ENCODE results near the gene PIWIL4. TPM values are rescaled to one million over a fixed set of nuclear protein-coding genes. Genes with fewer than 3 reads are reported as not detected.
A peak's percentile ranks its signal among the peaks of the same experiment; 100 is the strongest.

The PIWIL4 gene
- total and polyA plus RNA-seq, 2 of the 8 experiments (the other 6 are each of a cell fraction or from before 2014, with no cell fraction given) = 0.51 to 0.52 TPM

GRCh38 chr11:94658386-94658785 is 91.2 kb downstream of the PIWIL4 start:
- Histone ChIP-seq H3K4me1 (replicated peaks in 1 of 4; ENCODE audit: control insufficient read depth in 3 of 4, insufficient read depth in 4 of 4, low read length in 3 of 4) (peaks cover 0 to 30% (median 15%) of the 10 kb centered on the region in 4 experiments; a peak in 6 of 7 replicates), H3K79me2 (ENCODE audit: control insufficient read depth in 1 of 2, insufficient read depth in 2 of 2, low read length in 2 of 2) (peaks cover 0 to 20% of the 10 kb centered on the region in 2 experiments; a peak in 2 of 4 replicates), H3K79me1 (ENCODE audit: low read depth, low read length) (no peaks in the 10 kb centered on the region), H4K91ac (replicated peaks; ENCODE audit: insufficient read length, low read length) (no peak overlapping the region), H2AK5ac (ENCODE audit: low read depth, low read length) (no peak overlapping the region), H3K56ac (replicated peaks; ENCODE audit: insufficient read length, low read depth, low read length) (no peak overlapping the region), H3K14ac (ENCODE audit: insufficient read length) (no peak overlapping the region), H3K27ac (ENCODE audit: low read depth, low read length) (no peak overlapping the region), H3K4me2 (ENCODE audit: insufficient read depth in 1 of 2, low read depth in 2 of 2, low read length in 2 of 2) (no peak overlapping the region), H2BK120ac (replicated peaks; ENCODE audit: low read depth, low read length) (no peak overlapping the region), H2BK20ac (ENCODE audit: low read length) (no peak overlapping the region), H4K5ac (ENCODE audit: insufficient read length, low read depth, low read length) (no peak overlapping the region), H3K9ac (replicated peaks in 1 of 4; ENCODE audit: extremely low read depth in 1 of 4, low read depth in 3 of 4, low read length in 3 of 4) (no peak overlapping the region), H3K36me3 (ENCODE audit: control insufficient read depth in 2 of 4, insufficient read depth in 4 of 4, low read length in 3 of 4) (peaks cover 0 to 24% (median 7%) of the 10 kb centered on the region in 4 experiments; a peak in 4 of 8 replicates), H2BK15ac (ENCODE audit: low read length) (no peak overlapping the region), H3K4me3 (ENCODE audit: extremely low read depth in 1 of 4, insufficient read depth in 2 of 4, low read depth in 3 of 4, low read length in 4 of 4) (no peak overlapping the region), H4K20me1 (replicated peaks in 1 of 2; ENCODE audit: control insufficient read depth in 1 of 2, insufficient read depth in 2 of 2, low read length in 2 of 2) (no peaks in the 10 kb centered on the region), H3K9me3 (ENCODE audit: insufficient read depth in 2 of 2, low read depth in 1 of 2, low read length in 1 of 2) (0 out of 4 replicates have a peak, but pooled peaks cover 0 to 1% of the 10 kb centered on the region in 2 experiments), H3K4ac (replicated peaks; ENCODE audit: insufficient read length, low read depth, low read length) (no peak overlapping the region), H2AFZ (ENCODE audit: low read length) (no peak overlapping the region), H3K23me2 (ENCODE audit: low read depth, low read length) (no peaks in the 10 kb centered on the region), H2BK5ac (ENCODE audit: low read depth, low read length) (0 out of 2 replicates have a peak overlapping the region, but pooled peaks have one; percentile 20), H3K23ac (ENCODE audit: insufficient read length) (no peak overlapping the region), H3K18ac (ENCODE audit: extremely low read depth, low read length) (no peak overlapping the region), H3K27me3 (replicated peaks in 1 of 4; ENCODE audit: control insufficient read depth in 3 of 4, extremely low read depth in 1 of 4, insufficient read depth in 3 of 4, low read length in 3 of 4) (no peaks in the 10 kb centered on the region), H4K8ac (ENCODE audit: extremely low read depth, insufficient read depth, low read length) (no peak overlapping the region), H2BK12ac (ENCODE audit: low read depth, low read length) (no peak overlapping the region)
- POLR2A ChIA-PET (ENCODE audit: partially characterized antibody) = interaction anchor here (0.7 to 11.5 kb wide), 15 partner anchors 7 to 111 kb away, joined by 3 to 167 read pairs (median 4); partner anchors contain the start of gene AMOTL1
- 77% methylated on average over 5 of the region's 5 CpGs; no CpG with 5 or more reads in 1 of the 2 experiments for WGBS, 2 experiments (ENCODE audit: extremely low coverage in 1 of 2, insufficient coverage in 1 of 2, insufficient read length in 1 of 2, insufficient replicate concordance in 2 of 2, low coverage in 1 of 2, low lambda C conversion rate in 2 of 2, missing lambda C conversion rate in 1 of 2)
- FAIRE-seq = no peak
- no peak for DNase-seq (ENCODE audit: low read depth in 1 of 2, low spot score in 2 of 2)
- CTCF ChIA-PET (ENCODE audit: partially characterized antibody) = interaction anchor here (0.8 to 2.1 kb wide), 5 partner anchors 21 to 83 kb away, joined by 3 to 7 read pairs (median 3); no protein-coding TSS in a partner anchor
- TF ChIP-seq RFX5 (IDR thresholded peaks at IDR 0.05; ENCODE audit: borderline replicate concordance, low read depth, low read length) (no peak), CEBPB (IDR thresholded peaks at IDR 0.05; ENCODE audit: low read depth, low read length) (no peak), CBX5 (IDR thresholded peaks at IDR 0.05; ENCODE audit: low read depth, low read length) (no peak), MAX (IDR thresholded peaks at IDR 0.05) (no peak), TBP (IDR thresholded peaks at IDR 0.05; ENCODE audit: low read depth, low read length) (no peak), YY1 (IDR thresholded peaks at IDR 0.05; ENCODE audit: low read depth, low read length) (no peak), EZH2 (IDR thresholded peaks at IDR 0.05; ENCODE audit: low read depth, low read length, severe bottlenecking) (no peak), SIX5 (IDR thresholded peaks at IDR 0.05; ENCODE audit: low read depth, low read length) (no peak), BCL11A (IDR thresholded peaks at IDR 0.05; ENCODE audit: low read depth in 2 of 2, low read length in 2 of 2) (no peak), POLR2A (IDR thresholded peaks at IDR 0.05; ENCODE audit: control extremely low read depth in 1 of 2, low read depth in 2 of 2, low read length in 2 of 2) (no peak), EP300 (IDR thresholded peaks at IDR 0.05; ENCODE audit: borderline replicate concordance in 1 of 2, low read depth in 2 of 2, low read length in 2 of 2) (no peak), CHD2 (IDR thresholded peaks at IDR 0.05; ENCODE audit: low read length) (no peak), RXRA (IDR thresholded peaks at IDR 0.05; ENCODE audit: insufficient read depth, low read depth, low read length) (no peak), BACH1 (IDR thresholded peaks at IDR 0.05; ENCODE audit: low read length) (no peak), SP1 (IDR thresholded peaks at IDR 0.05; ENCODE audit: low read depth, low read length) (no peak)
